ENCODE data around the gene G2E3. TPM values are rescaled to one million over a fixed set of nuclear protein-coding genes. Genes with fewer than 3 reads are reported as not detected.

Gene G2E3
- total and polyA plus RNA-seq, 2 donors (not counting 1 experiment from before 2014, with no cell fraction given): 13.0 to 14.7 TPM

- Histone ChIP-seq H3K36me3 (ENCODE audit: control insufficient read depth, insufficient read depth, low read length) (peaks cover 5% of the 10 kb centered on the region), H3K27ac (ENCODE audit: insufficient read depth, low read length) (no peak overlapping the region), H3K9me3 (ENCODE audit: control insufficient read depth, insufficient read depth, low read depth, low read length) (no peaks in the 10 kb centered on the region), H3K27me3 (ENCODE audit: control insufficient read depth, insufficient read depth, low read length) (no peaks in the 10 kb centered on the region), H3K79me2 (ENCODE audit: control insufficient read depth, insufficient read depth, low read length) (no peaks in the 10 kb centered on the region), H2AFZ (ENCODE audit: low read length) (no peak overlapping the region), H3K4me1 (ENCODE audit: control insufficient read depth, extremely low read depth, insufficient read depth, low read length) (peaks cover 2% of the 10 kb centered on the region), H4K20me1 (ENCODE audit: control insufficient read depth, extremely low read depth, insufficient read depth, low read length) (peaks cover 1% of the 10 kb centered on the region), H3K4me3 (replicated peaks in 1 of 4; ENCODE audit: control extremely low read depth in 1 of 4, insufficient read depth in 1 of 4, low read depth in 3 of 4, low read length in 4 of 4) (no peak overlapping the region), H3K9ac (ENCODE audit: insufficient read depth, low read length) (no peak overlapping the region), H3K4me2 (ENCODE audit: extremely low read depth, insufficient read depth, low read length) (no peak overlapping the region)
- TF ChIP-seq CTCF (conservative IDR thresholded peaks at IDR 0.05 in 1 of 2, IDR thresholded peaks at IDR 0.05 in 1 of 2; ENCODE audit: low read depth in 1 of 2, low read length in 2 of 2) (no peak), EZH2 (IDR thresholded peaks at IDR 0.05; ENCODE audit: low read length, missing control alignments) (no peak)
- DNase-seq (ENCODE audit: low read depth in 2 of 2): peak; percentile 4 to 20
Observed at GRCh38 chr14:30655124-30655523, 96.2 kb downstream of the G2E3 start.

GRCh38 chr14:30655658-30656057 is 96.7 kb downstream of the G2E3 start:
- Histone ChIP-seq H2AFZ (ENCODE audit: low read length) (no peak overlapping the region), H3K27me3 (ENCODE audit: control insufficient read depth, insufficient read depth, low read length) (no peaks in the 10 kb centered on the region), H3K4me2 (ENCODE audit: extremely low read depth, insufficient read depth, low read length) (no peak overlapping the region), H3K9ac (ENCODE audit: insufficient read depth, low read length) (no peak overlapping the region), H3K4me3 (replicated peaks in 1 of 4; ENCODE audit: control extremely low read depth in 1 of 4, insufficient read depth in 1 of 4, low read depth in 3 of 4, low read length in 4 of 4) (no peak overlapping the region), H3K27ac (ENCODE audit: insufficient read depth, low read length) (no peak overlapping the region), H3K79me2 (ENCODE audit: control insufficient read depth, insufficient read depth, low read length) (no peaks in the 10 kb centered on the region), H3K9me3 (ENCODE audit: control insufficient read depth, insufficient read depth, low read depth, low read length) (no peaks in the 10 kb centered on the region), H4K20me1 (ENCODE audit: control insufficient read depth, extremely low read depth, insufficient read depth, low read length) (peaks cover 1% of the 10 kb centered on the region), H3K4me1 (ENCODE audit: control insufficient read depth, extremely low read depth, insufficient read depth, low read length) (peaks cover 2% of the 10 kb centered on the region), H3K36me3 (ENCODE audit: control insufficient read depth, insufficient read depth, low read length) (peaks cover 5% of the 10 kb centered on the region)
- TF ChIP-seq EZH2 (IDR thresholded peaks at IDR 0.05; ENCODE audit: low read length, missing control alignments): no peak
- TF ChIP-seq CTCF (conservative IDR thresholded peaks at IDR 0.05 in 1 of 2, IDR thresholded peaks at IDR 0.05 in 1 of 2; ENCODE audit: low read depth in 1 of 2, low read length in 2 of 2): no peak
- no peak for DNase-seq (ENCODE audit: low read depth in 2 of 2)

GRCh38 chr14:30656190-30656632 is 97.3 kb downstream of the G2E3 start:
- Histone ChIP-seq H3K9me3 (ENCODE audit: control insufficient read depth, insufficient read depth, low read depth, low read length) (no peaks in the 10 kb centered on the region), H3K79me2 (ENCODE audit: control insufficient read depth, insufficient read depth, low read length) (no peaks in the 10 kb centered on the region), H4K20me1 (ENCODE audit: control insufficient read depth, extremely low read depth, insufficient read depth, low read length) (peaks cover 1% of the 10 kb centered on the region), H3K4me3 (replicated peaks in 1 of 4; ENCODE audit: control extremely low read depth in 1 of 4, insufficient read depth in 1 of 4, low read depth in 3 of 4, low read length in 4 of 4) (no peak overlapping the region), H3K27ac (ENCODE audit: insufficient read depth, low read length) (no peak overlapping the region), H2AFZ (ENCODE audit: low read length) (no peak overlapping the region), H3K4me1 (ENCODE audit: control insufficient read depth, extremely low read depth, insufficient read depth, low read length) (peaks cover 2% of the 10 kb centered on the region), H3K4me2 (ENCODE audit: extremely low read depth, insufficient read depth, low read length) (no peak overlapping the region), H3K36me3 (ENCODE audit: control insufficient read depth, insufficient read depth, low read length) (peaks cover 5% of the 10 kb centered on the region), H3K9ac (ENCODE audit: insufficient read depth, low read length) (no peak overlapping the region), H3K27me3 (ENCODE audit: control insufficient read depth, insufficient read depth, low read length) (no peaks in the 10 kb centered on the region)
- DNase-seq (ENCODE audit: low read depth in 2 of 2): peak; percentile 11 to 41
- TF ChIP-seq CTCF (conservative IDR thresholded peaks at IDR 0.05 in 1 of 2, IDR thresholded peaks at IDR 0.05 in 1 of 2; ENCODE audit: low read depth in 1 of 2, low read length in 2 of 2) (peak; percentile 56 to 75), EZH2 (IDR thresholded peaks at IDR 0.05; ENCODE audit: low read length, missing control alignments) (no peak)

All from fibroblast of lung (primary cell).